ENCODE results near the gene BTBD9. TPM values are rescaled to one million over a fixed set of nuclear protein-coding genes. Genes with fewer than 3 reads are reported as not detected.

Gene BTBD9
- total RNA-seq, 2 donors from 2014 or later = 14.2 to 18.2 TPM

- no peaks in the 10 kb centered on the region for H3K27me3 ChIP-seq
- no peaks in the 10 kb centered on the region for H3K9me3 ChIP-seq
Measured at GRCh38 chr6:38407192-38407591, 232.5 kb downstream of the BTBD9 start.

GRCh38 chr6:38406096-38406495 lies 233.6 kb downstream of the BTBD9 start:
- Histone ChIP-seq H3K4me3 (no peak overlapping the region), H3K27me3 (no peaks in the 10 kb centered on the region), H3K36me3 (no peaks in the 10 kb centered on the region), H3K4me1 (peaks cover 0 to 12% of the 10 kb centered on the region in 2 donors), H3K27ac (no peak overlapping the region), H3K9me3 (no peaks in the 10 kb centered on the region)
- DNase-seq (ENCODE audit: low spot score) = no peak
- no peak for TF ChIP-seq CTCF (IDR thresholded peaks at IDR 0.05)

More at GRCh38 chr6:38407192-38407591, 232.5 kb downstream of the BTBD9 start:
- peaks cover 0 to 12% of the 10 kb centered on the region in 2 donors for H3K4me1 ChIP-seq
- H3K36me3 ChIP-seq = no peaks in the 10 kb centered on the region
- H3K4me3 ChIP-seq = no peak overlapping the region
- no peak for DNase-seq (ENCODE audit: low spot score)
- TF ChIP-seq CTCF (IDR thresholded peaks at IDR 0.05) = no peak
- no peak overlapping the region for H3K27ac ChIP-seq

GRCh38 chr6:38404900-38405556 lies 234.7 kb downstream of the BTBD9 start:
- H3K4me1 ChIP-seq = peaks cover 0 to 12% of the 10 kb centered on the region in 2 donors
- no peak overlapping the region for H3K27ac ChIP-seq
- H3K9me3 ChIP-seq = no peaks in the 10 kb centered on the region
- no peak for TF ChIP-seq CTCF (IDR thresholded peaks at IDR 0.05)
- H3K27me3 ChIP-seq = no peaks in the 10 kb centered on the region
- DNase-seq (ENCODE audit: low spot score) = no peak
- H3K36me3 ChIP-seq = no peaks in the 10 kb centered on the region
- H3K4me3 ChIP-seq = no peak overlapping the region

GRCh38 chr6:38404355-38404754 lies 235.4 kb downstream of the BTBD9 start:
- TF ChIP-seq CTCF (IDR thresholded peaks at IDR 0.05) = no peak
- no peaks in the 10 kb centered on the region for H3K36me3 ChIP-seq
- H3K27ac ChIP-seq = no peak overlapping the region
- H3K27me3 ChIP-seq = no peaks in the 10 kb centered on the region
- no peak overlapping the region for H3K4me3 ChIP-seq
- no peaks in the 10 kb centered on the region for H3K9me3 ChIP-seq
- DNase-seq (ENCODE audit: low spot score) = no peak
- H3K4me1 ChIP-seq = peaks cover 0 to 12% of the 10 kb centered on the region in 2 donors

GRCh38 chr6:38403548-38403947 lies 236.2 kb downstream of the BTBD9 start:
- DNase-seq (ENCODE audit: low spot score) = no peak
- no peaks in the 10 kb centered on the region for H3K27me3 ChIP-seq
- H3K4me1 ChIP-seq = peaks cover 0 to 12% of the 10 kb centered on the region in 2 donors
- no peaks in the 10 kb centered on the region for H3K36me3 ChIP-seq
- no peak overlapping the region for H3K27ac ChIP-seq
- H3K4me3 ChIP-seq = no peak overlapping the region
- no peak for TF ChIP-seq CTCF (IDR thresholded peaks at IDR 0.05)
- H3K9me3 ChIP-seq = no peaks in the 10 kb centered on the region

GRCh38 chr6:38400764-38401163 lies 239.0 kb downstream of the BTBD9 start:
- no peak for TF ChIP-seq CTCF (IDR thresholded peaks at IDR 0.05)
- no peak for DNase-seq (ENCODE audit: low spot score)
- Histone ChIP-seq H3K27me3 (no peaks in the 10 kb centered on the region), H3K9me3 (no peaks in the 10 kb centered on the region), H3K4me3 (no peak overlapping the region), H3K4me1 (peaks cover 0 to 12% of the 10 kb centered on the region in 2 donors), H3K27ac (no peak overlapping the region), H3K36me3 (no peaks in the 10 kb centered on the region)

All from right atrium auricular region (tissue), 2 donors.